ENCODE data around the gene GAD1.

Gene GAD1

DNA sequence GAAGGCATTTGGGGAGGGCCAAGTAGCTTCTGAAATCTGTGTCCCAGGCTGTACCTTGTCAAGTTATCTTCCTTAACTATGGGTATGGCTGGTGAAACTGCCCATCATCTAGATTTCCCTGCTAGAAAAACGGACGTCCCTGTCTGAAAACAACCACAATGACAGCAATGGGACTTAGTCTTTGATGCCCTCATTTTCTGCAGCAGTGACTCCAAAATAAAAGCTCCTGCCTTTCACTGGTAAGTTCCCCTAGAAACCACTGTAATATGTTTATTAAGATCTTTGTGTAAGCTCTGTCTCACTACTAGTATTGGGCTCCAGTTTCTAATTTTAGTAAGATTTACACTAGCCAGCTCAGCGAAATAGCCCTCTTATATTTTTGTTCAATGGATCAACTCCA lies 65.2 kb downstream of the GAD1 start:
- no peak overlapping the region for H3K4me3 ChIP-seq (ENCODE audit: low read length)
- no peak for DNase-seq (ENCODE audit: low read depth)
- TF ChIP-seq, protein P1, sequence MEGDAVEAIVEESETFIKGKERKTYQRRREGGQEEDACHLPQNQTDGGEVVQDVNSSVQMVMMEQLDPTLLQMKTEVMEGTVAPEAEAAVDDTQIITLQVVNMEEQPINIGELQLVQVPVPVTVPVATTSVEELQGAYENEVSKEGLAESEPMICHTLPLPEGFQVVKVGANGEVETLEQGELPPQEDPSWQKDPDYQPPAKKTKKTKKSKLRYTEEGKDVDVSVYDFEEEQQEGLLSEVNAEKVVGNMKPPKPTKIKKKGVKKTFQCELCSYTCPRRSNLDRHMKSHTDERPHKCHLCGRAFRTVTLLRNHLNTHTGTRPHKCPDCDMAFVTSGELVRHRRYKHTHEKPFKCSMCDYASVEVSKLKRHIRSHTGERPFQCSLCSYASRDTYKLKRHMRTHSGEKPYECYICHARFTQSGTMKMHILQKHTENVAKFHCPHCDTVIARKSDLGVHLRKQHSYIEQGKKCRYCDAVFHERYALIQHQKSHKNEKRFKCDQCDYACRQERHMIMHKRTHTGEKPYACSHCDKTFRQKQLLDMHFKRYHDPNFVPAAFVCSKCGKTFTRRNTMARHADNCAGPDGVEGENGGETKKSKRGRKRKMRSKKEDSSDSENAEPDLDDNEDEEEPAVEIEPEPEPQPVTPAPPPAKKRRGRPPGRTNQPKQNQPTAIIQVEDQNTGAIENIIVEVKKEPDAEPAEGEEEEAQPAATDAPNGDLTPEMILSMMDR (conservative IDR thresholded peaks at IDR 0.05; ENCODE audit: low read depth, low read length): no peak

DNA sequence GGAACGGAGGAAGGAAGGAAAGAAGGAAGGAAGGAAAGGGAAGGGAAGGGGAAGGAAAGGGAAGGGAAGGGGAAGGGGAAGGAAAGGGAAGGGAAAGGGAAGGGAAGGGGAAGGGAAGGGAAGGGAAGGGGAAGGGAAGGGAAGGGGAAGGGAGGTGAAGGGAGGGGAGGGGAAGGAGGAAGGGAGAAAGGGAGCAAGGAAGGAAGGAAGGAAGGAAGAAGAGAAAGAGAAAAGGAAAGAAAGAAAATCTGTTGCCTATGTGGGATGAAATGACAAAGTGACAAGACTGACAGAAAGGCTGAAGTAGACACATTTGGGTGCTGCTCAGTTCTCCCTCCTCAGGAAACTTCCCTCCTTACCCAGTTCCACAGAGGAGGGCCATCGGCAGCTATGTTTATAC lies 66.1 kb downstream of the GAD1 start:
- DNase-seq (ENCODE audit: low read depth): no peak
- no peak overlapping the region for H3K4me3 ChIP-seq (ENCODE audit: low read length)
- TF ChIP-seq, protein P1 (conservative IDR thresholded peaks at IDR 0.05; ENCODE audit: low read depth, low read length): no peak

DNA sequence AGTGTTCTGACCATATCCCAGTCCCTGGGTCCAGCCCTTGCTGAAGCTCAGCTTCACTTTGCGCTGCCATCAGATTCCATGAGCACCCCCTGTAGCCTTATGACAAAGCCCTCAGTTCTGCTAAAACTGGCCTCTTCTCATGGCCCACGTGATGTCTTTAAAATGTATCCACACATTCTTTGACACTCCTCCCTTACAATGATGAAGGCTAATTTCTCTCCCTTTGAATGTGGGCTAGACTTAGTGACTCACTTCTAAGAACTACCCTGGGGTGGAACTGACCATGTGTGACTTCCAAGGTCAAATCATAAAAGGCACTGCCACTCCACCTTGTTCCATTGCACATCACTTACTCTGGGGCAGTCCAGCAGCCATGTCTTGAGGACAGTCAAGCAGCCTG lies 67.0 kb downstream of the GAD1 start:
- DNase-seq (ENCODE audit: low read depth): no peak
- TF ChIP-seq, protein P1 (conservative IDR thresholded peaks at IDR 0.05; ENCODE audit: low read depth, low read length): no peak
- no peak overlapping the region for H3K4me3 ChIP-seq (ENCODE audit: low read length)

DNA sequence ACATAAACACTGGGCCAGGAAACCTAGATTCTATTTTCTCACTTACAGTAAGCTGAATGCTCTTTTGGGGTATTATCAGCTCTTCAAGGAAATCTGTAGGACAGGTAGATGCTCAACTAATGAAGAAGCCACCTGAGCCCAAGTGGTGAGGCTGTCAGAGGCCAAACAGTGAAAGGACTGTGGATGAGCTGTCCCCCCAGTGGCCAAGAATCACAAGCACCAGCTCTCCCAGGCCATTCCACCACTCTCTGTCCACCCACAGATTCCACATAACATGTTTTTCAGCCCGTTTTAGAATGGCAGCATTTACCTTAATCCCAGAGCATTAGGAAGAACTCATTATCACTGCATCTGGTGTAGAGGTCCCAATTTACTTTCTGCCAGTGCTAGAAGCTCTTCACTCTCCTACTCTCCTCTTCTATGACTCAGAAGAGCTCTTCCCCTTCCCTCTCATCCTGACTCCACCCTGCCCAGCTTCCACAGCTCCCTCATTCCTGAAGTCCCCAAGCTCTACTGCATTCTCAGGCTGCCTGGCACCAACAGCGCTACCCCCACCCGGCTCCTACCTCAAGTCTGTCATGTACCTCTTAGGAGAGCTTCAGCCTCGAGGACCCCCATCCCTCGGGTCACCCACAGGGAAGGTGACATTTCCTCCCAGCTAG lies 68.6 kb downstream of the GAD1 start:
- TF ChIP-seq, protein P1 (conservative IDR thresholded peaks at IDR 0.05; ENCODE audit: low read depth, low read length): no peak
- no peak overlapping the region for H3K4me3 ChIP-seq (ENCODE audit: low read length)
- no peak for DNase-seq (ENCODE audit: low read depth)

DNA sequence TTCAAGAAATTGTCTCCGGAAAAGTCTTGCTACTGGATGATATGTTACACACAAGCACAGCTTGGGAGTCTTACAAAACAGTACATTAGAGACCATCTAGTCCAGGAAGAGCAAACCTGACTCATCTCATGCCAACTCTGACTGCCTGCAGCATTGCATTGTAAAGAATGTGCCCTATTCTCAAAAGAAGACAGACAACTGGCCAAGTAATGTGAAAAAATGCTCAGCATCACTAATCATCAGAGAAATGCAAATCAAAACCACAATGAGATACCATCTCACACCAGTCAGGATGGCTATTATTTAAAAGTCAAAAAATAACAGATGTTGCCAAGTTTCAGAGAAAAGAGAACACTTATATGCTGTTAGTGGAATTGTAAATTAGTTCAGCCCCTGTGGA lies 69.7 kb downstream of the GAD1 start:
- TF ChIP-seq, protein P1 (conservative IDR thresholded peaks at IDR 0.05; ENCODE audit: low read depth, low read length): no peak
- peak; percentile 14 for DNase-seq (ENCODE audit: low read depth)
- no peak overlapping the region for H3K4me3 ChIP-seq (ENCODE audit: low read length)

DNA sequence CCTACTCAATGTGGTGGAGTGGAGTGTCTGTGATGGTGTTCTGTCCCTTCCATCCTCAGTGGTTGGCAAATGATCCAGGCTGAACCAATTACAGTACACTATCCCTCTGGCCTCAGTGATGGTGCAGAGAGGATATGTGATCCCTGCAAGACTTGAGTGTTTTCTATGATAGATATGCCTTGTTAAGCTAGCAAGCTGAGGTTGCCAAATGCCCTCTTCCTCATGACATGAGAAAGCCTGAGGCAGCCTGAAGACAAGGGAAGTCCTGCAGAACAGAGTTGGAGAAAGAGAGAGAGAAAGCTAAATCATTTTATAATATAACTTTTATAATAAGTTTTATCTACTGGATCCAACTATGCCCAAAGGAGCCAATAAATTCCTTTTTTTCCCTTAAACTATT lies 70.8 kb downstream of the GAD1 start:
- TF ChIP-seq, protein P1 (conservative IDR thresholded peaks at IDR 0.05; ENCODE audit: low read depth, low read length): no peak
- H3K4me3 ChIP-seq (ENCODE audit: low read length): no peak overlapping the region
- no peak for DNase-seq (ENCODE audit: low read depth)

DNA sequence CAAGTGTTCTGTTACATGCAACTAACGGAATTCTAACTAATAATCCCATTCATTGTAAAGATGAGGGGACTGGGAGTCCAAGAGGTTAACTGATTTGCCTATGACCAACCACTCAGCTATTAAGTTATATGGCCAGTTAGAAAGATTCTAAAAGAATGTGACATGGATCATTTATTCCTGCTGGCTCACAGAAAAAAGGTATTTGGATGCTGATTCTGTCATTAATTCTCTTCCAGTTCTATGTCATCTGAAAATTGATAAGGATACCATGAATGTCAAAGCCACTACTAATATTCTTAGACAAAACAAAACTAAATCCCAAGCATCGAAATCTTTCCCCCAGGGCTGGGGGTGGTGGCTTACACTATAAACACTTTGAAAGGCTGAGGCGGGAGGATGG lies 71.2 kb downstream of the GAD1 start:
- no peak overlapping the region for H3K4me3 ChIP-seq (ENCODE audit: low read length)
- TF ChIP-seq, protein P1 (conservative IDR thresholded peaks at IDR 0.05; ENCODE audit: low read depth, low read length): no peak
- no peak for DNase-seq (ENCODE audit: low read depth)
